ENCODE results near the gene HECTD4.

The HECTD4 gene

DNA sequence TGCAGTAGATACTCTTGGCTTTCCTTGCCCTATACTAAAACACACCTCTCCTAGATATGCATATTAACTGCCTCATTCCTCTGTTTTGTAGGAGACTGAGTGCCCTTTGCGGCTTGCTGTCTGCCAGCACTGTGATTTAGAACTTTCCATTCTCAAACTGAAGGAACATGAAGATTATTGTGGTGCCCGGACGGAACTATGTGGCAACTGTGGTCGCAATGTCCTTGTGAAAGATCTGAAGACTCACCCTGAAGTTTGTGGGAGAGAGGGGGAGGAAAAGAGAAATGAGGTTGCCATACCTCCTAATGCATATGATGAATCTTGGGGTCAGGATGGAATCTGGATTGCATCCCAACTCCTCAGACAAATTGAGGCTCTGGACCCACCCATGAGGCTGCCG lies 241.5 kb downstream of the HECTD4 start:
- TF ChIP-seq, protein P1, sequence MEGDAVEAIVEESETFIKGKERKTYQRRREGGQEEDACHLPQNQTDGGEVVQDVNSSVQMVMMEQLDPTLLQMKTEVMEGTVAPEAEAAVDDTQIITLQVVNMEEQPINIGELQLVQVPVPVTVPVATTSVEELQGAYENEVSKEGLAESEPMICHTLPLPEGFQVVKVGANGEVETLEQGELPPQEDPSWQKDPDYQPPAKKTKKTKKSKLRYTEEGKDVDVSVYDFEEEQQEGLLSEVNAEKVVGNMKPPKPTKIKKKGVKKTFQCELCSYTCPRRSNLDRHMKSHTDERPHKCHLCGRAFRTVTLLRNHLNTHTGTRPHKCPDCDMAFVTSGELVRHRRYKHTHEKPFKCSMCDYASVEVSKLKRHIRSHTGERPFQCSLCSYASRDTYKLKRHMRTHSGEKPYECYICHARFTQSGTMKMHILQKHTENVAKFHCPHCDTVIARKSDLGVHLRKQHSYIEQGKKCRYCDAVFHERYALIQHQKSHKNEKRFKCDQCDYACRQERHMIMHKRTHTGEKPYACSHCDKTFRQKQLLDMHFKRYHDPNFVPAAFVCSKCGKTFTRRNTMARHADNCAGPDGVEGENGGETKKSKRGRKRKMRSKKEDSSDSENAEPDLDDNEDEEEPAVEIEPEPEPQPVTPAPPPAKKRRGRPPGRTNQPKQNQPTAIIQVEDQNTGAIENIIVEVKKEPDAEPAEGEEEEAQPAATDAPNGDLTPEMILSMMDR (IDR thresholded peaks at IDR 0.05; ENCODE audit: low read length, missing control alignments) = no peak
- no peak overlapping the region for H3K4me3 ChIP-seq (replicated peaks; ENCODE audit: low read depth, low read length)
- DNase-seq (ENCODE audit: low read depth) = no peak

DNA sequence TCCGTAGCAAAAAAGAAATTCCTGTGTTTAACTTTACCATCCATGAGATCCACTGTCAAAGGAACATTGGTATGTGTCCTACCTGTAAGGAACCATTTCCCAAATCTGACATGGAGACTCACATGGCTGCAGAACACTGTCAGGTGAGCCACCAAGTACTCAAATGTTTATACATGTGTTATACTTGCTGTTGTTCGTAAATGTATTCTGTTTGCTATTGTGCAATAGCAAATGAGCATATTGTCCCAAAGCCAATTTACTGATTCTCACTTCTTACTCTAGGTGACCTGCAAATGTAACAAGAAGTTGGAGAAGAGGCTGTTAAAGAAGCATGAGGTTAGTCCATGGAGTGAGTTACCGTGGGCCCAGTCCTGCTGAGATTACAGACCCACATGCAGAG lies 247.5 kb downstream of the HECTD4 start:
- TF ChIP-seq, protein P1 (IDR thresholded peaks at IDR 0.05; ENCODE audit: low read length, missing control alignments) = no peak
- DNase-seq (ENCODE audit: low read depth) = no peak
- no peak overlapping the region for H3K4me3 ChIP-seq (replicated peaks; ENCODE audit: low read depth, low read length)

DNA sequence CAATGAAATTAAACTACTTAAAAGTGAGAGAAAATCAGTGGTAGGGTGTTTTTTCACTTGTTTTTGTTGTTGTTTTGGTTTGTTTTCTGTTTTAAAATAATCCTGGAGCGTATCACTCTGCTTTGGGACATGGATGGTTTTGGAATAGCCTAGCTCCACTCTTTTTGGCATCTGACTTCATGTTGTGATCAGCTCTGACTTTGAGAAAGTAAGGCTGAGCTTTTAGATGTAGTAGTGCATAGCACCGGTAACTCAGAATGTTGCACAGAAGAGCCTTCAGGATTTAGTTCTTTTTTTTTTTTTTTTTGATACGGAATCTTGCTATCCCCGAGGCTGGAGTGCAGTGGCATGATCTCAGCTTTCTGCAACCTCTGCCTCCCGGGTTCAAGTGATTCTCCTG lies 248.8 kb downstream of the HECTD4 start:
- TF ChIP-seq, protein P1 (IDR thresholded peaks at IDR 0.05; ENCODE audit: low read length, missing control alignments) = no peak
- H3K4me3 ChIP-seq (replicated peaks; ENCODE audit: low read depth, low read length) = no peak overlapping the region
- DNase-seq (ENCODE audit: low read depth) = no peak

DNA sequence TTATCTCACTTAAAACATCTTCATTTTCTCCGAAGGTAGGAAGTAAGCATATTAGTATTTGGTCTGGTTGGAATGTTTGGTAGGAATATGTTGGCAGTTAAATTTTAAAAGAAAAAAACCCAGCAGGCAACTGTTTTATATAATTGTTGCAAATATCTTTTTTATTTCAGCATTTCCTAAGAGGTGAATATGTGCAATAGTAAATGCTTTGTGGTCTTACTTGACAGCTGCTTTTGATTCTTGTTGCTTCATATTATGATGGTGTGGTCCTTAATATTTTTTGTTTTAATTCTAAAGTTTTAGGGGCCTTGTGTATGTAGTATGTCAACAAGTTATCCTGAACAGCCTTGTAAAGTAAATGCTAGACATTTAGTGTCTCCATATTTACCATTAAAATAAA lies 250.5 kb downstream of the HECTD4 start:
- TF ChIP-seq, protein P1 (IDR thresholded peaks at IDR 0.05; ENCODE audit: low read length, missing control alignments) = no peak
- DNase-seq (ENCODE audit: low read depth) = no peak
- no peak overlapping the region for H3K4me3 ChIP-seq (replicated peaks; ENCODE audit: low read depth, low read length)

DNA sequence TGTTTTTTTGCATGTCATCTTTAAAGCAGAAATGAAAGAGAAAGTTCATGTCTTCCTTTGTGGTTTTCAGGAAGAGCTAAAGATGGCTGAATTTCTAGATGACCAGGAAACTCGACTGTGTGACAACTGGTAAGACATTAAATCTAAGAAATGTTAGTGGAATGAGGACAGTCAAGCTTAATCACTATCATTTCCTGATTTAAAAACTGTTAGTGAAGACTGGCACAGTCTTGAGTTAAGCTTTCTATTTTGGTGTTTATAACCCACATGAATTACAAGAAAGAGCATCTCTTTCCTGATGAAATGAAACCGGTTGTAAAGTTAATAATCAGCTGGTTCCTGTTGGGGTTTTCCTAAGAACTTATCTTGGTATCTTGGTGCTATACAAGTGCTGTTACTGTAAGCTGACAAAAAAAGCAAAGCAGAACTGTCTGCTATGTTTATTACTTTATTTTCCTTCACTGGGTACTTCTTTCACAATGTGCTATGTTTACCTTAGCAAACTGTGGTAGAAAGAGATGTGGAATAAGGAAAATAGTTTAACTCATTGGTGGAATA lies 251.7 kb downstream of the HECTD4 start:
- H3K4me3 ChIP-seq (replicated peaks; ENCODE audit: low read depth, low read length) = no peak overlapping the region
- DNase-seq (ENCODE audit: low read depth) = no peak
- TF ChIP-seq, protein P1 (IDR thresholded peaks at IDR 0.05; ENCODE audit: low read length, missing control alignments) = no peak

DNA sequence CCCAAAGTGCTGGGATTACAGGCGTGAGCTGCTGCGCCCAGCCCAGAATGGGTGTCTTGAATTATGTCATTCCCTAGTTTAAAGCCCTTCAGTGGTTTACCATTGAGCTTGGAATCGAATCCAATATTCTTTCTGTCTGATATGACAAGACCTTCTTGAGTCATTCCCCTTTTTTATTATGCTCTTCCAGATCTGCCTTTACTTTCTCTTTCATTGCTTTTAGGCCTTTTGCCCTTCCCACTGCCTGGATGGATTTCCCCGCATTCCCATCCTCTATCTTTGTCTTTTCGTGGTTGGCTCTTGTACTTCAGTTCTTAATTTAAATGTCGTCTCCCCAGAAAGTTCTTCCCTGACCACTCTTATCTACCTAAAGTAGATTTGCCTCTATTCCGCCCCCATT lies 255.3 kb downstream of the HECTD4 start:
- no peak for DNase-seq (ENCODE audit: low read depth)
- H3K4me3 ChIP-seq (replicated peaks; ENCODE audit: low read depth, low read length) = no peak overlapping the region
- TF ChIP-seq, protein P1 (IDR thresholded peaks at IDR 0.05; ENCODE audit: low read length, missing control alignments) = no peak

DNA sequence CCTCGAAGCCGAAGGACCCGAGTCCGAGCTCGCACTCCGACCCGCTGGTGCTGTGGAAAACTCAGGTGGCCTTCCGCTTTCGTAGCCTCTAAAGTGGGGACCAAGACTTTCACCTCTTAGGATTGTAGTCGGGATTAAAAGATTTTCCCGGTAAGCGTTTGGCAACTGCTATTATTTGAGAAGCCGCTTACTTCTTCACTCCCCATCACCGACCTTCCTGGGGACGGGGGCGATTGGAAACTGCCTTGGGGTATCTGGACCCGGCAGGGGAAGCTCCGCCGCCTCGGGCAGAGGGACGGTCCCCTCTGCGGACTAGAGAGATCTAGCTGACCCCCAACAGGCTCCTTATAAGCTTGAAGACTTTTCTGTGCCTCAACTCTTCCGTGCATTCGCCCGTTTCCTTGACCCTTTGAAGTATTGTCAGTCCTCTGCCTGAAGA lies 256.2 kb downstream of the HECTD4 start:
- peak overlapping the region; percentile 90 for H3K4me3 ChIP-seq (replicated peaks; ENCODE audit: low read depth, low read length)
- DNase-seq (ENCODE audit: low read depth) = no peak
- TF ChIP-seq, protein P1 (IDR thresholded peaks at IDR 0.05; ENCODE audit: low read length, missing control alignments) = no peak

Measured in fibroblast of pulmonary artery (primary cell).